ENCODE measurements around the gene ABCC12.

ABCC12 gene

DNA sequence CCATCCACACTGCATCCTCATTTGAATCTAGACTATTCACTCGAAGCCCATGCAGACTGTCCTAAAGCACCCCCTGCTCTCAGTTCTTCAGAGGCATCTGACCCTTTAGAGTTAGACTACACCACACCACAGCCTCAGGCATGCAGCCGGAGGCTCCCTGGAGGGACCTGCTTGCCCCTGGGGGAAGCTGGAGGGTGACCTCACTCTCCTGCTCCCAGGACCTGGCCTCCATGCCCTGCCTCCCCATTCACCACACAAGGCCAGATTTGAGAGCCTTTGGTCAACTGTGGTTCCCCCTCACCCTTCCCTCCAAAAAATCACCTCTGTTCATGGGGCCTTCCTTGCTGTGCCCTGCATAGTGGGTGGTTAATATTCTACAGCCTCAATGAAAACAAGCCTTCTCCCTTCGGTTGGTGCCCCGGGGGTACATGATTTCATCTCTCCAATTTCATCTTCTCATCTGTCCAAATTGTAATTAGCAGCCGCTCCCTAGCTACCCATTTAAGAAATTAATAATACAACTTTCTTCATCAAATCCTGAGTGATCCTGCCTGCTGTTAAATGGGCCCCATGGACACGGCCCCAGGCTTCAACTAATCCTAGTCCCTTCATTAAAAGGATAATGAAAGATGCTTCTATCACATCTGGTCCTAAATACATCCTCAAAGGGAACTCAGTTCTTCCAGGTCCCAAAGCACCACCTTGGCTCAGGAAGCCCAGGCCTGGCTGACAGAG is 24.4 kb downstream of the ABCC12 start:
- DNase-seq, result no peak

DNA sequence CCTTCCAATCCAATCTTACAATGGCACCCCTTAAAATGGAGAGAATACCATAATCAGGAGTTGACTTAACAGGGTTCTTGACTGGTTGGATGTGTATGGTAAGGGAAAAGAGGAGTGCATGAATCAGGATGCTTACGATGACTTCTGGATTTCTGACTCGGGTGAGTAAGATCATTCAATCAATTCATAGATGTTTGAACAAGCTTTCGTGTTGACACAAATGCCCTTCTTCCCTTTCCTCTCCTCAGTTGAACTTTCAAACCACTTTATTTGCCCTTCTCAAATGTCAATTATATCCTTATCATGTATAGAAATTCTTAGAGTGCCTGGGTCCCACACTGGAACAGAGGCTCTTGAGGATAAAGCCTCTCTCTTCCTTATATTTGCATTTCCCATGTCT is 25.9 kb downstream of the ABCC12 start:
- no peak for DNase-seq

DNA sequence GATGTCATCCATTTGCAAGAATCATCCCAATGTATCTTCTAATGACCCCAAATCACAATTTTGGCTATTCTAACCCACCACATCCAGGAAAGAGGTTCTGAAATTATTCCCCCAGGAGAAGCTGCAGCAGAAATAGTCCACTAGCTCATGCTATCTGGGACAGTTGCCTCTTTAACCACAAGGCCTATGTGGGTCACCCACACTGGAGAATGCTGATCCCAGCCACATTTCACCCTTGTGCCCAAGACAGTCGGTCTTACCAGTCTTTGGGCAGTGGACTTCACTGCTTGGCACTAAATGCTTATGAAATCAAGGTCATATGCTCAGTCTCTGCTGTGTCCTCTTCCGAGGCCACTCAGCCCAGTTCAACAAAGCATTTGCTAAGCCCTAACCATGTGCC is 27.0 kb downstream of the ABCC12 start:
- DNase-seq, result no peak

DNA sequence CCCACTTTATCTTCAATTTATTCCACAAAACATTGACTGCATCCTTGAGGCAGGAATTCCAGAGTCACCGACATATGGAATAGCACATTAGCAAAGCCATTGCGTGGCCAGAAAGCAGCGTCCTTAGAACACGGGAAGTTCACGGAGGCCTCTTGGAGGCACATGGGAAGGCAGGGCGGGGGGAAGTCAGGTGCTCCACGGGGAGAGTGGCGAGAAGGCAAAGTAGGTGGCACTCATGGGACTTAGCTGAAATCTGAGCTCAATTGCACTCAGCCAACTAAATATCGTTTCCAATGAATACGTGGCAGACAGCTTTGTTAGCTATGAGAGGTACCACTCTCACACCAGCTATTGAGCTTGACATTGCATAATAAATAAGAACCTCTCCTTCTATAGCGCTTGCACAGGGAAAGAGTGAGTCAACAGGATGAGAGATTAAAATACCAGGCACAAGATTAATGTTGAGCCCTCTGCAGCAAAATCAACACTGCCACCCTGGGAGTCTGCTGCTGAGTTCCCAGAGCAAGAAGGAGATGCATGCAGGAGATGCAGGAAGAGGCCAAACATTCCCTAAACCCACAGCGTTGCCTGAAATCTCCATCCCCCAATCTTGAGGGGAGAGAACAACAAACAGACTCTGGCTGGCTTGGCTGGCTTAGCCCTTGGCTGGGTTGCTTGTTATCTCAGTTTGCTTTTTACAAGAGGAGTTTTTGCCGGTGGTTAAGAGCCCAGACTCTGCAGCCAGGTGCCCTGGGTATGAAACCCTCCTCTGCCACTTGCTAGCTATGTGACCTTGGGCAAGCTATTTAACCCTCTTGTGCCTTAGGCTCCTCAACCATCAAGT is 28.8 kb downstream of the ABCC12 start:
- no peak for DNase-seq

DNA sequence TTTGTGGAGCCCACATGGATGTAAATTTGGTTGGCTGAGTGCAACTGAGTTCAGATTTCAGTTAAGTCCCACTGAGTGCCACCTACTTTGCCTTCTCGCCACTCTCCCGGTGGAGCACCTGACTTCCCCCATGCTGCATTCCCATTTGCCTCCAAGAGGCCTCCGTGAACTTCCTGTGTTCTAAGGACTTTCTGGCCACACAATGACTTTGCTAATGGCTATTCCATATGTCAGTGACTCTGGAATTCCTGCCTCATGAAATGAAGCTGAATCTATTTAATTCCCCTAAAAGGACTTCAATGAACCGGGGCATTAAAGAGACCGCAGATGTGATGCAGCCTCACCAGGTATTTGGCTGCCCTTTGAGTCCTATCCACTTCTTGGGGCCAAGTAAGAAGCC is 29.9 kb downstream of the ABCC12 start:
- DNase-seq, result no peak

DNA sequence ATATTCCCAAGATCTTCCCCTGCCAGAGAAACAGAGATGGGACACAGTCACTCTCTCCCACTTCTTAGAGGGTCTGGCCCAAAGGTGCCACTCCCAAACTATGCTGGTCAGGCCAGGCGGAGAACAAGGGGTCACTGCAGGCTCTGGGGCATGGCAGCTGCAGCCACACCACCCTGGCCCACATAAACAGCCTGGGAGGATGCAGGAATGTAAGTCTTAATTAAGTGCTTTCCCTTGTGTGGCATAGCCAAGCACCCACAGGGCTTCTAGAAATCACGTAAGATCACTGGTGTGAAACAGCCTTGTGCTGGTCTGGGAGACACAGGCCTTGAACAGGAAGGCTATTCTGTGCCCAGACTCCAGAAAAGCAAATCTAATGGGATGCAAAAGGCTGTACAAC is 31.5 kb downstream of the ABCC12 start:
- DNase-seq, result no peak

DNA sequence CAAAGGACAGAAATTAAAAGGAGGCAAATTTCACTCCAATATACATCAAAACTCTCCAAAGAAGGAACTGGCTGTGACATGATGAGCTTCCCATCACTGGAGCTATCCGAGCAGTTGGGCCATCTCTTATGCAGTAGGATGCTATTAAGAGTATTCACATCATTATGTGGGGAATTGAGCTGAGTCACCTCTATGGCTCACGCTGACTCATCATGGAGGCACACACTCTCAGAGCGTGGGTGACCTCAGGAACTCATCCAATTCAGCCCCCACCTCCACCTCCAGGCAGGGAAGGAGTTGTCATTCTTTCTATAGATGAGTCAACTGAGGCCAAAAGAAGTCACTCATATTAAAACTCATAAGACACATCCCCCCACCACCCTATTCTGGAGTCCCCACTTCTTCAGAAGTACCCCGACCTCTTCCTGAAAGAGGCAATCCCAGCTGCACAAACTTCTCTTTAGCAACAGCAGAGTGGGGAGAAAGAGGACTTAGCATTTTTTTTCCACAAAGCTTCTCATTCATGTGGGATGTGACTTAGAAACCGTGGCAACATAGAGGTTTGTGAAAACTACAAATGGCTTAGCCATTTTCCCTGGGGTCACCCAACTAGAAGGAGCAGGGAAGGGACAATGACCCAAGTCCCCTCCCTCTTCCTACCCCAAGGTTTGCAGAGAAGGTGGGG is 32.5 kb downstream of the ABCC12 start:
- DNase-seq, result no peak

DNA sequence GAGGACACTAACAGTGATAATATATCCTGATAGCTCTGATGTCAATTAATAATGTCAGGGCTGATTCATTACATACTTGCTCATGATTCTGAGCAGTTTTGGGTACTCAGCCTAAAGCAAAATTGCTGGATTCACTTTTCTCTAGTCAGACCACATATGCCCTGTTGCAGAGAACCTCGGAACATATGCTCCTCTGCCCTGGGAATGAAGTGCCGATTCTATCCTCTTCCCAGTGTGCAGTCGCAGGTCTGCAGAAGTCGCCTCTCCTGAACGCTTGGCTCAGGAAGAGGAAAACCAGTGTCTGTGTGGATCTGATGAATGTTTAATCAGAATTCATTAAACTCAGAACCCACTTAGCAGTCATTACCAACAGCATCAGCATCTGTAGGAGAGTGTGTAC is 34.5 kb downstream of the ABCC12 start:
- DNase-seq, result no peak

DNA sequence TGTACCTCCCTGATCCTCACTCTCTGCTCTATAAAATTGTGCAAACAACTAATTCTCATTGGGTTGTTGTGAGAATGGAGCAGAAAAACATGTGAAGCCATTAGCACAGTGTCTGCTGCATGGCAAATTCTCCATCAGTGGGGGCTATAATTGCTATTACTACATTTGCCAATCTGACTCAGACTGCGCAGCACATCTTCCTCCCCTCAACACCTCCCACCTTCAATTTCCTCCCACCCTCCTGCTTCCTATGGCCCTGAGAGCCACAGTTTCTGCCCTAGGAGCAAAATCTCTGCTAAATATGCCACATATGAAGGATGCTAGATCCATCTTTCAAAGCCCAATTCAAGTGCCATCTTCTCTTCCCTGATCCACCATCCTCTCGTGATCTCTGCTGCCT is 37.0 kb downstream of the ABCC12 start:
- no peak for DNase-seq

DNA sequence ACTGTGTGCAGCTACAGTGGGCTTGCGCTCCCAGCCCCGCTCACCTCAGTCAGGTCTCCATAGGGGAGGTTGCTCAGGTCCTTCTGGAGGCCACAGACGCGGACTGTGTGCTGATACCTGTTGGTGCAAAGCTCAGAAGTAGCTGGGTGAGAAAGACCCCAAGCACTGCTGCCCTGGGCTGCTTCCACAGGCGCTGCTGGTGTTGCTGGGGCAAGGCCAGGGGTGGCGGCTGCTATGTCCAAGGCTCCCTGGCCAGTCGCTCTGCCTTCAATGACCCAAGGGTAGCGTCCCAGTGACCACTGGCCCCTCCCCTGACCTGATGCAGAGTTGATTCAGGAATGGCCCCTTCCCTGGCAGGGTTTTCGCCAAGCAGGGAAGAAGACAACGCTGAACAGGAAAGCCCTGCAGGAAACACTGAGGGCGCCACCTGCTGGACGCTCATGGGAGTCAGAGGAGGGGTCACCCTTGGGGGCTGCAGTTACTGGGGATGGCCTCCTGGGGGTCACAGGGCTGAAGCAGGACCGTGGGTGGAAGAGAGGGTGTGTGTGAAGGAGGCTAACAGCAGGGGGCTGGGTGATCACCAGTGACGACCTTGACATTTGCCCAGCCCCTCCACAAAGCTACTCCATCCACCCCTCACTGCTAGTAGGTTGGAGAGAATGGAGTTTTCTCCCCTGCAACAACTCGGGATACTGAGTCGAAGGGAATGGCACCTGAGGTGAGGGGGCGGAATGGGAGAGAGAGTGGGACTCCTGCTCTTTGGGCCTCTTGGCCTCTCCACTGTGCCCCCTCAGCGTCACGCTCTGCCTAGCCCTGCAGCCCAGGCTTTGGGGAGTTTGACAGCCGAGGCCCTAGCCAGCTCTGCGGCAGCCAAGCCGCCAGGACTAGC is 38.3 kb downstream of the ABCC12 start:
- peak; percentile 51 for DNase-seq

DNA sequence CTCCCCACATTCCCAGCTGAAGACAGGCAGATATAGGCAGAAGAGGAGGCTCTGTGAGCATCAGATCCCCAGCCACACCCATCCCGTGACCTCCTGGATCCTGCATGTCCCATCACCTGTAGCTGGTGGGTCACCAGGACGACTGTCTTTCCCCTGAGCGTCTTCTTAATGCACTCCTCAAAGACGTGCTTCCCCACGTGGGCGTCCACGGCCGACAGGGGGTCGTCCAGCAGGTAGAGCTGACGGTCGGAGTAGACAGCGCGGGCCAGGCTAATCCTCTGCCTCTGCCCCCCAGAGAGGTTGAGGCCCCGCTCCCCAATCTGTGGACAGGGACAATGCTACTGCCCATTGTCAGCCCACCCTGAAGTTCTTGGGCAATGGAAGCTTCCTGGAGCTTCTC is 40.5 kb downstream of the ABCC12 start:
- DNase-seq, result no peak

DNA sequence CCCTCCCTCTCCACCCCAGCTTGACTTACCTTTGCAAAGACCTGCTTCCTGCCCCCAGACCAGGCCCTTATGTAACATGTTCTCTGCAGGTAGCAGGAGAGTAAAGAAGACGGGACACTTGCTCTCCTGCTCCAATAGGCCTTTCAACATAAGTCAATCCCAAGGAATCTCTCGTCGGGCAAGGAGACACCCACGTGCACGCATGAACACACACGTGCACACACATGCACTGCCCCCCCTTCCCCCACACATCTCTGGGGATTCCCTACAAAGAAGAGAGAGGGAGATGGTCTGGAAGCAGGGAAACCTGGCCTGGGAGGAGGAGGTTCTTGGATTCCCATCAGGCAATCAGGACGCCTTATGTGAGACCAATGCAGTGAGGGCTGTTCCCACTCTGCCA is 41.4 kb downstream of the ABCC12 start:
- DNase-seq, result no peak

DNA sequence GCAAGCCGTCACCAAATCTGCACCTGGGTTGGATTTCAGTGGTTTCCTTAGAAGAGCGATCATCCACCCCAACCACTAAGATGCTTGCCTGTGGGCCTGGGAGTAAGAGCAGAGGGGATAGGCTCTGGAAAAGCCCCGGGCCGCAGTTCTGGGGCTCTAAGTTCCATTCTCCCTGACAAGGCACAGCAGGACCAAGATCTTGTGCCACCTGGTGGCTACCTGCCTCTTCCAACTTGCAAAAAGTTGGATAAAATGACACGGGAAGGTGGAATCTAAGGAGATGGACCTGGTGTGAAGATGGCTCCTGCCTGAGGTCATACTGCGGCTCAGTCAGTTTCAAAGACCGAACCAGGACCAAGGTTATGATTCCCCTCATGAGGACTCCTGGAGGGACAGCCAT is 42.3 kb downstream of the ABCC12 start:
- DNase-seq, result no peak

DNA sequence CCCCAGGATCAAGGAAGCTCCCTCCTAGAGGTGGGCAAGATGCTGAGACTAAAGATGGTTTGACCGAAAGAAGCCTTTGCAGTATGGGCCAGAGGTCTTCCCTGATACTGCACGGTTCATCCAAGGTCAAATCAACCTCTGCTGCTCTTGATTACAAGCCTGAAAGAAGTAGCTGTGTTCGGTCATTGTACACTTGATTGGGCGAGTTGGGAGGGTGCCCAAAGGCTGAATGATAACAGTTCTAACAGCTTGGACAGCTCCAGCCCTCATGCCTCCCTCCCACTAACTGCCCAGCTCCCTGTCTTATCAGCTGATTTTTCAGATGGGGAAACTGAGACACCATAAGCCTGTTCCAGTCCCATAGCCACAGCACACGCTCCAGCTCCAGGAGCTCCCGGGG is 42.8 kb downstream of the ABCC12 start:
- DNase-seq, result no peak

DNA sequence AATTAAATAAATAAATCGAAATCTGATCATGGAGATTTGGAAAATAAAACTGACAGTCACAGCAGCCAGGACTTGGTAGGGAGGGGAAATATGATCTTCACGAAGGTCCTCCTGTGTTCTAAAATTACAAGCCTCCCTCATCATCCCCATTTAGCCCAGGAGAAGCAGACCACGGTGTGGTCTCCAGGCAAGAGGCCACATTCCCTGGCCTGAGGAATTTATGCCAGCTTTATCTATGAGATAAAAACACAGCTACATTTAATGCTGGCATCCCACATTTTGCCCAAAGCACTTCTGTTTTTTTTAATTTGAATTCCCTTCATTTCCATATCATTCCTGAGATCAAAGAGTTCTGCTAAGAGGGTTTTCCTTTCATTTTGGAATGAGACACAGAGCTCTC is 43.2 kb downstream of the ABCC12 start:
- no peak for DNase-seq

DNA sequence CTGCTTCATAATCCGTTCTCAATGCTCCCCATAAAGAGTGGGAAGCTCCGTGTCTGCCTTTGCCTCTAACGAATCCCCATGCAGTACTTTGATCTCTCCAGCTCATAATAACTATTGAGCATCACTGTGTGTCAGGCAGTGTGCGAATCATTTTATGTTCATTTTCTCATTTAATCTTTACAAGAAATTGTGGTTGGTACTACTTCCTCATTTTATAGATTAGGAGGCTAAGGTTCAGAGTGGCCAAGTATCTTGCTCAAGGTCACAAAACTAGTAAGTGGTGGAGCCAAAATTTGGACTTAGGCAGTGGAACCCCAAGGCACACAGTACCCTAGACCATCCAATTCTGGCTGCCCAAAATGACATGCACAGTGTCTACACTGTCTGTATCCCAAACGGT is 44.8 kb downstream of the ABCC12 start:
- DNase-seq, result no peak

DNA sequence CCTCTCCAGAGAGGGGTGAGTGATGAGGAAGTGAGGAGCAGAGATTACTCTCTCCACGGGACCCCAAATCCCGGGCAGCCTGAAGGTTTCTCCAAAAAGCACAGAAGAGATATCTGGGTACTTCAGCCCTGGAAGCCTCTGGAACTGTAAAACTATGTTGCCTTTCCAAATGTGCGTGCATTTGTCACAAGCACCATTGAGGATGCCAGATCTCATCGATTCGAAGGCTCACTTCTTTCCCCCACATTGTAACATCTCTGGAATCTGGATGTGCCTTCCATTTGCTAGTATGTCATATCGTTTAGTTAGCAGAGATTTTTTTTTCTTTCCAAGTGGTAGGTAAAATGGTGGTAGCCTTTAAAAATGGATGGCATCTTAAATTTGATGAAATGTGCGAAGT is 45.8 kb downstream of the ABCC12 start:
- no peak for DNase-seq

DNA sequence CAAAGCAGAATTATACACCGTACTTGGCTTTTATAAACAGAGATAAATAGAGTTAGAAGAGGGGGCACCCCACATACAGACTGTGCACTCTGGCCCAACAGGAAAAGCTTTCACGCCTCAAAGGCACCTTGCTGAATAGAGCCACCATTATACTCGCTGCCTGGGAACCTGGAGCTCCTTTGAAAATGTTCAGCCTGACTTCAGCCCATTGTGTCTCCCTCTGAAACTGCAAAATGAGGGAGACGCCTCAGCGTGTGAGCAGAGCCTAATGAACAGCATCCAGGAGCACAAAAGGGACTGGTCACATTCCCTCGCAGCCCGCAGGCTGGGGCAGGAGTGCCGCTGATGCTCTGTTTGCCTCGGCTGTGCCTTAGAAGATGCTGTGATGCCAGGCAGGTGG is 46.3 kb downstream of the ABCC12 start:
- DNase-seq, result no peak

DNA sequence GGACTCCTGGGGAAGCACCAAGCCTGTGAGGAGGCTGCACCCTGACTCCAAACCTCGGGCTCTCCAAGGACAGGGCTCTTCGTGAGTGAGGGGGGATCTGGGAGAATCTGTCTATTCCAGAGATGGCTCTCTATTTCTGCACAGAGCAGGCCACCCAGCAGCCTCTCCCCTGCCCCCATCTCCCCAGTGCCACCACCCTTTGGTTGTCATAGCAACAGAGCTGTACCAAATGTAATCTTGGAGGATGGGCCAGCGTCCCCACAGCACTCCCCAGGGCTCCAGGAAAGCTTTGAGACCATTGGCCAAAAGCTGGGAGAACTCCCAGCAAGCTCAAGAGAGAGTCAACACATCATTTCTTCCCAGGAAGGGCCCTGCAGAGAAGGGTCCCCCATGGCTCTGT is 49.3 kb downstream of the ABCC12 start:
- DNase-seq, result no peak
